Immature natural killer cell (primary cell): ENCODE data around the gene ZNF165. TPM values are rescaled to one million over a fixed set of nuclear protein-coding genes. Genes with fewer than 3 reads are reported as not detected.

Source experiments
- DNase-seq, 3 donors: peaks; one replicate each; pipeline ENCODE4 v3.0.0; 2022; ENCODE audit warnings: mixed read lengths in 1 of 3
- H3K27ac Mint-ChIP-seq, 6 donors: one replicate each; pipeline ENCODE4 v1.8.0; 2020; ENCODE audit warnings: mixed read lengths in 6 of 6, mild to moderate bottlenecking in 5 of 6, inconsistent platforms in 4 of 6, moderate library complexity in 3 of 6
- H3K27me3 Mint-ChIP-seq, 3 donors: one replicate each; pipeline ENCODE4 v1.8.0; 2020 to 2021; ENCODE audit warnings: low read depth in 3 of 3, mild to moderate bottlenecking in 3 of 3, mixed read lengths in 3 of 3, moderate library complexity in 3 of 3, inconsistent platforms in 1 of 3
- H3K36me3 Mint-ChIP-seq, 3 donors: one replicate each; pipeline ENCODE4 v1.8.0; 2020; ENCODE audit warnings: mixed read lengths in 3 of 3, inconsistent platforms in 2 of 3, mild to moderate bottlenecking in 2 of 3
- H3K4me1 Mint-ChIP-seq, 2 donors: one replicate each; pipeline ENCODE4 v1.8.0; 2020; ENCODE audit warnings: inconsistent platforms in 2 of 2, mild to moderate bottlenecking in 2 of 2, mixed read lengths in 2 of 2, moderate library complexity in 1 of 2
- H3K4me3 Mint-ChIP-seq, 5 donors: one replicate each; pipeline ENCODE4 v1.8.0; 2020; ENCODE audit warnings: mild to moderate bottlenecking in 5 of 5, mixed read lengths in 5 of 5, inconsistent platforms in 3 of 5, moderate library complexity in 3 of 5
- H3K9me3 Mint-ChIP-seq, 6 donors: one replicate each; pipeline ENCODE4 v1.8.0; 2020; ENCODE audit warnings: mild to moderate bottlenecking in 6 of 6, mixed read lengths in 6 of 6, inconsistent platforms in 4 of 6, moderate library complexity in 3 of 6
- polyA plus RNA-seq, 3 donors: library from polyadenylated mRNA; unstranded; fragments of 300-500 nt; fragmentation: Illumina TruSeq; gene quantifications; one replicate each; pipeline ENCODE4 v1.2.3, GENCODE V29; 2021

ZNF165 gene
- polyA plus RNA-seq, 3 donors from 2014 or later = 0.35 to 0.39 TPM; not detected in 1

- no peaks in the 10 kb centered on the region for H3K9me3 Mint-ChIP-seq
- DNase-seq = no peak
- peak overlapping the region in 5 of 6 donors; percentile 38 to 65 (median 61) for H3K27ac Mint-ChIP-seq
- peaks cover 3 to 11% (median 4%) of the 10 kb centered on the region in 3 donors for H3K27me3 Mint-ChIP-seq
- peaks cover 48 to 74% of the 10 kb centered on the region in 2 donors for H3K4me1 Mint-ChIP-seq
- H3K36me3 Mint-ChIP-seq = peaks cover 5 to 10% (median 5%) of the 10 kb centered on the region in 3 donors
- no peak overlapping the region for H3K4me3 Mint-ChIP-seq
Observed at GRCh38 chr6:28134015-28134414, 53.6 kb downstream of the ZNF165 start.

- Mint-ChIP-seq H3K4me3 (no peak overlapping the region), H3K4me1 (peaks cover 45 to 69% of the 10 kb centered on the region in 2 donors), H3K27me3 (peaks cover 3 to 11% (median 4%) of the 10 kb centered on the region in 3 donors), H3K36me3 (peaks cover 0 to 4% (median 0%) of the 10 kb centered on the region in 3 donors), H3K27ac (peak overlapping the region in 4 of 6 donors; percentile 26 to 78 (median 39)), H3K9me3 (no peaks in the 10 kb centered on the region)
- DNase-seq = no peak
Observed at GRCh38 chr6:28134716-28135115, 54.3 kb downstream of the ZNF165 start.

- peak overlapping the region; percentile 97 to 100 (median 99) for H3K27ac Mint-ChIP-seq
- H3K4me3 Mint-ChIP-seq = peak overlapping the region; percentile 93 to 99 (median 96)
- no peaks in the 10 kb centered on the region for H3K9me3 Mint-ChIP-seq
- peaks cover 49 to 69% of the 10 kb centered on the region in 2 donors for H3K4me1 Mint-ChIP-seq
- no peak for DNase-seq
- H3K27me3 Mint-ChIP-seq = peaks cover 3 to 11% (median 4%) of the 10 kb centered on the region in 3 donors
- peaks cover 0 to 4% (median 0%) of the 10 kb centered on the region in 3 donors for H3K36me3 Mint-ChIP-seq
Observed at GRCh38 chr6:28135393-28135792, 55.0 kb downstream of the ZNF165 start.

- peaks cover 4 to 14% (median 7%) of the 10 kb centered on the region in 3 donors for H3K27me3 Mint-ChIP-seq
- H3K36me3 Mint-ChIP-seq = peaks cover 0 to 4% (median 0%) of the 10 kb centered on the region in 3 donors
- peaks cover 60 to 83% of the 10 kb centered on the region in 2 donors for H3K4me1 Mint-ChIP-seq
- H3K27ac Mint-ChIP-seq = peak overlapping the region; percentile 97 to 100 (median 99)
- peak overlapping the region; percentile 93 to 99 (median 96) for H3K4me3 Mint-ChIP-seq
- H3K9me3 Mint-ChIP-seq = no peaks in the 10 kb centered on the region
- DNase-seq = peak; percentile 78 to 83 (median 82)
Observed at GRCh38 chr6:28136585-28137504, 56.5 kb downstream of the ZNF165 start.

- DNase-seq = peak in 2 of 3 donors; percentile 26 to 28
- peaks cover 4 to 14% (median 7%) of the 10 kb centered on the region in 3 donors for H3K27me3 Mint-ChIP-seq
- H3K4me3 Mint-ChIP-seq = peak overlapping the region; percentile 93 to 99 (median 96)
Observed at GRCh38 chr6:28137505-28137981, 57.2 kb downstream of the ZNF165 start.

More at GRCh38 chr6:28137505-28137981, 57.2 kb downstream of the ZNF165 start:
- H3K9me3 Mint-ChIP-seq = no peaks in the 10 kb centered on the region
- H3K4me1 Mint-ChIP-seq = peaks cover 67 to 89% of the 10 kb centered on the region in 2 donors
- peaks cover 0 to 4% (median 0%) of the 10 kb centered on the region in 3 donors for H3K36me3 Mint-ChIP-seq
- H3K27ac Mint-ChIP-seq = peak overlapping the region; percentile 97 to 100 (median 99)

Other genes starting within 250 kb of the ZNF165 start
- gene OR2B2, start 168.2 kb upstream of the ZNF165 start, polyA plus RNA-seq = not detected
- gene OR2B6, start 123.3 kb upstream of the ZNF165 start, polyA plus RNA-seq = not detected
- 10 to 100 TPM in 1 of 3 donors, 1 to 10 TPM in 2; 5.8 to 15.6 (median 9.3) TPM for gene ZSCAN16, start 44.0 kb downstream of the ZNF165 start, polyA plus RNA-seq
- gene ZKSCAN8, start 61.3 kb downstream of the ZNF165 start, polyA plus RNA-seq = 1 to 10 TPM in 1 of 3 donors, under 1 TPM in 2; 0.22 to 1.8 (median 0.44) TPM
- gene ZSCAN9, start 144.7 kb downstream of the ZNF165 start, polyA plus RNA-seq = 10 to 100 TPM in 1 of 3 donors, 1 to 10 TPM in 2; 5.3 to 18.4 (median 8.1) TPM
- gene ZKSCAN4, start 171.7 kb downstream of the ZNF165 start, polyA plus RNA-seq = 1 to 10 TPM; 1.7 to 5.0 (median 3.4) TPM
- gene NKAPL, start 178.7 kb downstream of the ZNF165 start, polyA plus RNA-seq = under 1 TPM in 2 of 3 donors, not detected in 1; 0.28 to 0.37 TPM
- 10 to 100 TPM in 2 of 3 donors, 1 to 10 TPM in 1; 9.7 to 17.5 (median 13.5) TPM for gene ZSCAN26, start 186.6 kb downstream of the ZNF165 start, polyA plus RNA-seq
- 1 to 10 TPM in 1 of 3 donors, under 1 TPM in 2; 0.46 to 1.7 (median 0.60) TPM for gene PGBD1, start 201.0 kb downstream of the ZNF165 start, polyA plus RNA-seq